ENCODE data around the gene CBY2.

CBY2 gene

GRCh38 chr13:45718992-45719391 lies 16.9 kb downstream of the CBY2 start:
- Histone ChIP-seq H3K4me3 (ENCODE audit: low read depth in 1 of 2, low read length in 1 of 2) (no peak overlapping the region), H3K9me3 (no peaks in the 10 kb centered on the region), H3K36me3 (no peaks in the 10 kb centered on the region), H3K27ac (no peak overlapping the region), H3K27me3 (no peaks in the 10 kb centered on the region), H3K4me1 (ENCODE audit: control insufficient read depth in 1 of 2, insufficient read depth in 1 of 2, low read depth in 1 of 2, low read length in 1 of 2) (no peaks in the 10 kb centered on the region)
- TF ChIP-seq CTCF (IDR thresholded peaks at IDR 0.05) = no peak

- no peaks in the 10 kb centered on the region for H3K9me3 ChIP-seq
- no peak for TF ChIP-seq CTCF (IDR thresholded peaks at IDR 0.05)
- no peak overlapping the region for H3K4me3 ChIP-seq (ENCODE audit: low read depth in 1 of 2, low read length in 1 of 2)
- H3K36me3 ChIP-seq = no peaks in the 10 kb centered on the region
- no peaks in the 10 kb centered on the region for H3K4me1 ChIP-seq (ENCODE audit: control insufficient read depth in 1 of 2, insufficient read depth in 1 of 2, low read depth in 1 of 2, low read length in 1 of 2)
- no peak overlapping the region for H3K27ac ChIP-seq
- no peaks in the 10 kb centered on the region for H3K27me3 ChIP-seq
Measured at GRCh38 chr13:45721203-45721731, 19.1 kb downstream of the CBY2 start.

- H3K27me3 ChIP-seq = peaks cover under 1% of the 10 kb centered on the region
- TF ChIP-seq CTCF (IDR thresholded peaks at IDR 0.05) = no peak
Measured at GRCh38 chr13:45723798-45724197, 21.7 kb downstream of the CBY2 start.

GRCh38 chr13:45728759-45729158 lies 26.6 kb downstream of the CBY2 start:
- Histone ChIP-seq H3K27ac (no peak overlapping the region), H3K9me3 (no peaks in the 10 kb centered on the region), H3K27me3 (peaks cover 4% of the 10 kb centered on the region), H3K4me1 (ENCODE audit: control insufficient read depth in 1 of 2, insufficient read depth in 1 of 2, low read depth in 1 of 2, low read length in 1 of 2) (no peaks in the 10 kb centered on the region), H3K36me3 (no peaks in the 10 kb centered on the region), H3K4me3 (ENCODE audit: low read depth in 1 of 2, low read length in 1 of 2) (no peak overlapping the region)
- no peak for TF ChIP-seq CTCF (IDR thresholded peaks at IDR 0.05)

More at GRCh38 chr13:45723798-45724197, 21.7 kb downstream of the CBY2 start:
- Histone ChIP-seq H3K4me1 (ENCODE audit: control insufficient read depth in 1 of 2, insufficient read depth in 1 of 2, low read depth in 1 of 2, low read length in 1 of 2) (no peaks in the 10 kb centered on the region), H3K36me3 (no peaks in the 10 kb centered on the region), H3K9me3 (no peaks in the 10 kb centered on the region), H3K27ac (no peak overlapping the region), H3K4me3 (ENCODE audit: low read depth in 1 of 2, low read length in 1 of 2) (no peak overlapping the region)

GRCh38 chr13:45731455-45731854 lies 29.3 kb downstream of the CBY2 start:
- H3K4me1 ChIP-seq (ENCODE audit: control insufficient read depth in 1 of 2, insufficient read depth in 1 of 2, low read depth in 1 of 2, low read length in 1 of 2) = no peaks in the 10 kb centered on the region
- no peak overlapping the region for H3K27ac ChIP-seq
- no peaks in the 10 kb centered on the region for H3K9me3 ChIP-seq
- H3K27me3 ChIP-seq = peaks cover 4% of the 10 kb centered on the region
- TF ChIP-seq CTCF (IDR thresholded peaks at IDR 0.05) = no peak
- H3K36me3 ChIP-seq = no peaks in the 10 kb centered on the region
- no peak overlapping the region for H3K4me3 ChIP-seq (ENCODE audit: low read depth in 1 of 2, low read length in 1 of 2)

GRCh38 chr13:45732916-45733315 lies 30.8 kb downstream of the CBY2 start:
- Histone ChIP-seq H3K9me3 (no peaks in the 10 kb centered on the region), H3K27me3 (peaks cover 4% of the 10 kb centered on the region), H3K4me1 (ENCODE audit: control insufficient read depth in 1 of 2, insufficient read depth in 1 of 2, low read depth in 1 of 2, low read length in 1 of 2) (no peaks in the 10 kb centered on the region), H3K27ac (no peak overlapping the region), H3K36me3 (no peaks in the 10 kb centered on the region), H3K4me3 (ENCODE audit: low read depth in 1 of 2, low read length in 1 of 2) (no peak overlapping the region)
- no peak for TF ChIP-seq CTCF (IDR thresholded peaks at IDR 0.05)
